GM10847 (cell line): ENCODE measurements around the gene CRYGA.
"Not testable (repeated sequence)": the region's sequence is repeated elsewhere in the genome, so short reads cannot be mapped to it uniquely, and the experiment has no call there.

Experiments
- POLR2A ChIP-seq: IDR thresholded peaks from 2 replicates; pipeline ENCODE4 v1.6.1; 2011; ENCODE audit not compliant: insufficient read length; ENCODE audit errors: extremely low read depth

CRYGA gene

DNA sequence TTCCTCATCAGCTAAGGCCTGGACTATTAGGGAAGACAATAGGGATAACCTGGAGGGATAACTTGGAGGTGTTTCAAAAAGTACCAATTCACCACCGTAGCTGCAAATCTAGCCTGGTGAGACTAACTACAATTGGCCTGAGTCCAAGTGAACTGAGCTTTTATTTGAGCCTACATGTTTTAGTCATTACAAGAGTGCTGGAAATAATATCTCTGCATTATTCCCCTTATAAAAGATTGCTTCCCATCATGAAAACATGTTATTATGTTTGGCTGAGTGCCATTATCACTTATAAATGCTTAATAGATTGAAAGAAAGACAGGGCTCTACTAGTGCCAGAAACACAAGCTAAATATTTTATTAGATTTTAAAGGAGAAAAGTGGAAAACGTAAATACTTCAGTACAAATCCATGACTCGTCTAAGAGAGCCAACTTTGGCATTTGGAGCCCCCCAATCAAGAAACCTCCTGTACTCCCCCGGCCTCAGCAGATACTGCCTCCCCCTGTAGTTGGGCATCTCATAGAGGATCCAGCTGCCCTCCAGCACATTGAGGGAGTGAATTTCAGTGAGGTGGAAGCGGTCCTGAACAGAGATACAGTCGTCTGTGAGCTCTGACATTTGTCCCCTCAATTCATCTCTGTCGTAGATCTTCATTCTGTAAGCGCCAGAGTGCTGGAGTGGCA is 21.0 kb downstream of the CRYGA start:
- TF ChIP-seq POLR2A, result no peak

DNA sequence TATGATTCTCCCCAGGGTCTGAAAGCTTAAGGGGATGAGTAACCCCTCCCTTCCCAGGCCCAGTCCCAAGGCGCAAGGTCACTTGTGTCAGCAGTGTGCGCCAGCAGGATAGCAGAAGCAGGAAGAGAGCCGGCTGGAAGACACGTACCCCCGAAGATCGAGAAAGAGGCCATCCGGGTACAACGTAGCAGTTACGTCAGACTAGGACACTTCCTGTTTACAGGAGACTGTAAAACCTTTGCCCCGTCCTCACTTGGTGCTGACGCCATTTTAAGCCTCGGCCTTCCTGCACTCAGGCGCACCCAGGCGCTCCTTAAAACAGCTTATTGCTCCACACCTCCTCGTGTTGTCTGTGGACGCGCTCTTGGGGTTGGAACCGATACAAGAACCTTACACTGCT is 23.9 kb downstream of the CRYGA start:
- no peak for TF ChIP-seq POLR2A

DNA sequence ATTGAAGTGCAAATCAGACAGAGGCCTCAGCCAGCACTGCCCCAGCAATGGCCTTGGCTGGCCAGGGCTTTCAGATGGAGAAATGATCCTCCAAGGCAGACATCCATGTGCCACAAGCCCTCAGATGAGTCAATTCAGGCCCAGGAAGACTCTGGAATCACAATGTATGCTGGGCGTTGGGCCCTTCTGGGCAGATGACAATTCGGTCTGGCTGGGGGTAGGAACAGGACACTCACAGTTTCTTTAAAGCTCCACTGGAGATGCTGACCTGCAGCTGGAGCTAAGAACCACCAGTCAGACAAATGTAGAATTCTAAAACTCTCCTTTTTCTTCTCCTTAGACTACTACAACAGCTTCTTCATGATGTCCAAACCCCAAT is 26.7 kb downstream of the CRYGA start:
- no peak for TF ChIP-seq POLR2A

DNA sequence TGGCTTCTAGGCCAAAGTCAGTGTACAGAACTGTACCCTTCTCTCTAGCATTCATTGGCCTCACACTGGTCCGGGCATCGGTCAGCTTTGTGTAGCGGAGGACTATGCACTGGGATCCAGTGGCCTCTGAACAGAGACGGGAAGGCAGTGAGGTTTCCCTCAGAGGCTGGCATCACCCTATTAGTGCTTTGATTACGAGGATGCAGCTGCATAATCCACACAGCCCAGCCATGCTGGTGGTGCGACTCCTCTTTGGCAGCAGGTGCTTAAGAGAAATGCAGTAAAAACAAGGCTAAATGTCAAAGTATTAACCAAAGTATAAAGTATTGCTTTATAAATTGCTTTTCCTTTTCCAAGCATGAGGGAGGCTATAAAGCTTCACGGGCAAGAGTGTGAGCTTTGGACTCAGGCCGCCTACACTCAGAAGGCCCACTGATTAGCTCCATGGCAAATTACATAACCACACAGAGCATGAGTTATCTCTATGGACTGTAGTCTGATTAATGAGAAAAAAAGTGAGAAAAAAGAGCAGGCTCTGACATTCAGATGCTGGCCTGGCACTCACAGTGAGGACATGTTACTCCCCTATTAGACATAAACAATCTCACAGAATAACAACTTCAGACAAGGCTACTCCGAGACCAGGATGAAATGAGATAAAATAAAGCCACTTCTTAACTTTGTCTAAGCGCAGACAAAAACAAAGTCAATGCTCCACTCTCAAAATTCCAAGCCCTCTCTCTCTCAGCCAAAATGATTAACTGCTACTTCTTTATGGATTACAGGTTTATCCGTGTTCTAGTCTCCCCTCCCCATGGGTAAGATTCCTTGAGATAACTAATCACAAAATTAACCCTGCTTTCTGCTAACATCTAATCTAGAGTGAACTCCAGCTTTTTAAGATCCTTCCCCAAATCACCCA is 27.3 kb downstream of the CRYGA start:
- TF ChIP-seq POLR2A, result no peak

DNA sequence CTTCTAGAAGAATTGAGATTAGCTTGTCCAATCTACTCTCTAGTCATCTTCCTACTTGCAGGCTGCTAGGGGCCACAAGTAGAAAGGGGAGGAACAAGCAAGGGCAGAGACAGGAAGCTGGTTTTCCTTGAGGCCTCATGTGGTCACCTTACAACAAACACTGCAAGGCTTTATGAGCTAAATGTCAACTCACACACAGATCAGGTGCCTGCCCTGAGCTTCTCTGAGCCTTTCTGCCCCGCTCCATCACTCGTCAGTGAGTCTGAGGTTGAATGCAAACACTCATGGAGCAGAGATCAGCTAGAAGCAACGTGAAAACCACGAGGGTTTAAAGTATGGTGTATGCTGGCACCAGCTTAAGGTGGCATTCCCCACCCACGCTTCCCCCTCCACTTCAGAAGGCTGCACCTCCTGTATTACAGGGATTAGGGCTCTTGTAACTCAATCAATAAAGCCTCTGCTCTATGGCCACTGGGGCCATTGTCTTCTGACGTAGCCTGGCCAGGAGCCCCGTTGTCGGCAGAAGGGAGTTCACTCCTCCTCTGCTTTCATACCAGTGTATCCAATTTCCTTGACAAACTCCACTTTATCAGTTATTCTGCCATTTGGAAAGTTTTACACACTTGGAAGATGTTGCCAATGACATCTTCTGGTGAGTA is 28.3 kb downstream of the CRYGA start:
- TF ChIP-seq POLR2A, result no peak

DNA sequence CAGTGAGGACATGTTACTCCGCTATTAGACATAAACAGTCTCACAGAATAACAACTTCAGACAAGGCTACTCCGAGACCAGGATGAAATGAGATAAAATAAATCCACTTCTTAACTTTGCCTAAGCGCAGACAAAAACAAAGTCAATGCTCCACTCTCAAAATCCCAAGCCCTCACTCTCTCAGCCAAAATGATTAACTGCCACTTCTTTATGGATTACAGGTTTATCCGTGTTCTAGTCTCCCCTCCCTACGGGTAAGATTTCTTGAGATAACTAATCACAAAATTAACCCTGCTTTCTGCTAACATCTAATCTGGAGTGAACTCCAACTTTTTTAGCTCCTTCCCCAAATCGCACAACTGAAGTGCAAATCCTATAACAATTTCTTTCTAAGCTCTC is 32.7 kb downstream of the CRYGA start:
- TF ChIP-seq POLR2A, result no peak

DNA sequence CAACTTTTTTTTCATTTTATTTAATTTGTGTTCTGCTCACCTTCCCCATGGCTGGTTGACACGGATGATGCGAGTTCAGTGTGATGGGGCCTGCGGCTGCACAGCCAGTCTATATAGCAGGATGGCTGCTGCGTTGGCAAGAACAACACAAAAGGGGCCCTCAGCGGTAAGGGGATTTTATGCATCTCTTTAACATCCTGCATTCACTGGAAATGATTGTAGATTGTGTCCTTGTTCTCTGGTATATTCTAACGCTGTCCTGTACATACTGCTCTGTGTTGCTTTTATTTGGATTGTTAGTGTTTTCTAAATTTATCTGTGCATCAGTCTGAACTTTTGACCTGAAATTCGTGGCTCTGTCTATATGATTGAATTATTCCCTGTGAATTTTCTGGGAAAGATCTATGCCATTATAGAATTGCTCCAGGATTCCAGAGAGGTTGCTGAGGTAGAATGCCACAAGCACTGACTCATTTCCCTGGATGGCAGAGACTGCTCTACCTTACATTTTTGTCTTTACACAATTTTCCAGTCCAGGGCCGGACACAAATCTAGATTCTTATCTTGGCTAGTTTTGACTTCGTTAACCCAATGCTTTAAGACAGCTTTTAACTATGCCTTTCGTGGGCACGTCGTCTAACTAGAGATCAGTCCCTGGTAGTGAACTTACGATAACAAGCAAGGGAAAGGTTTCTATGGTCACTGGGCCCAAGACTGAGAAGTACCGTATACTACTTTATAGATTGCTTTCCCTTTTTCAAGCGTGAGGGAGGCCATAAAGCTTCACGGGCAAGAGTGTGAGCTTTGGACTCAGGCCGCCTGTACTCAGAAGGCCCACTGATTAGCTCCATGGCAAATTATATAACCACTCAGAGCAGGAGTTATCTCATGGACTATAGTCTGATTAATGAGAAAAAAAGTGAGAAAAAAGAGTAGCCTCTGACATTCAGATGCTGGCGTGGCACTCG is 33.4 kb downstream of the CRYGA start, which contains the start of gene CRYGC:
Gene CRYGC, minus strand, starts transcription at position 85 of the 968 bp plus-strand sequence. Its CDS starts 36 bp downstream, at position 49.
- TF ChIP-seq POLR2A, result no peak

DNA sequence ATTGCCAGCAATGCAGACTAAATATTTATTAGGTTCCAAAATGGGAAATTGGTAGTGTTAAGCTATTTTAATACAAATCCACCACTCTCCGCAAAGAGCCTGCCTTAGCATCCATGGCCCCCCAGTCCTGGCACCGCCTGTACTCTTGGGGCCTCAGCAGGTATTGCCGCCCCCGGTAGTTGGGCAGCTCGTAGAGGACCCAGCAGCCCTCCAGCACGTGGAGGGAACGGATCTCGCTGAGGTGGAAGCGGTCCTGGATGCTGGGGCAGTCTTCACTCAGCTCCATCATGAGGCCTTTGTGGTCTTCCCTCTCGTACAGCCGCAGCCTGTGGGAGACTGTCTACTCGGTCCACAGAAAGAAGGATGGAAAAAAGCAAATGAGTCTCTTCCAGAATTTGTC is 35.3 kb downstream of the CRYGA start:
- no peak for TF ChIP-seq POLR2A

DNA sequence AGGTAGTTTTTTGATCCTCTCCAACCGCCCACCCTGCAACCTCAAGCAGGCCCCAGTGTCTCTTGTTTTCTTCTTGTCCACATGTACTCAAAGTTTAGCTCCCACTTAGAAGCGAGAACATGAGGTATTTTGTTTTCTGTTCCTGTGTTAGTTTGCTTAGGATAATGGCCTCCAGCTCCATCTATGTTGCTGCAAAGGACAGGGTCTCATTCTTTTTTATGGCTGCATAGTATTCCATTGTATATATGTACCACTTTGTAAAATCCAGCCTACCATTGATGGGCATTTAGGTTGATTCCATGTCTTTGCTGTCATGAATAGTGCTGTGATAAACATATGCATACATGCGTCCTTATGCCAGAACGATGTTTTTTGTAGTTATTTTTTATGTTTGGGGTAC is 36.3 kb downstream of the CRYGA start:
- TF ChIP-seq POLR2A, result no peak

DNA sequence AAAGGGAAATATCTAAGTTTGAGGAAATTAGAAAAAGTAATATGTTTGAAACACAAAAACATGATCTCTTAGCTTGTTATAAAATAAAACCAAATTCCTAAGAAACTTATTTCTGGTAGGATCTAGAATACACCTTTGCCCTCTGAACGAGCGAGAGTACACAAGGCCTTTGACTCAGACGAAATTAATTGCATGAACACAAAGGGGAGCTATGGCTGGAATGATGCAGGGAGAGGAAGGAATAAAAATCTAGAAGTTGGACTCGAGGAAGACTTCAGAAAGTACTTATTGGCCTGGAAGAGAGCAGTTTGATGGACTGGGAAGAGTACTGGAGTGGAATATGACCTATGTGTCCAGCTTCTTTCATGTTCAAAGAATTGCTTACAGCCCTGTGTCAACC is 38.1 kb downstream of the CRYGA start:
- no peak for TF ChIP-seq POLR2A

DNA sequence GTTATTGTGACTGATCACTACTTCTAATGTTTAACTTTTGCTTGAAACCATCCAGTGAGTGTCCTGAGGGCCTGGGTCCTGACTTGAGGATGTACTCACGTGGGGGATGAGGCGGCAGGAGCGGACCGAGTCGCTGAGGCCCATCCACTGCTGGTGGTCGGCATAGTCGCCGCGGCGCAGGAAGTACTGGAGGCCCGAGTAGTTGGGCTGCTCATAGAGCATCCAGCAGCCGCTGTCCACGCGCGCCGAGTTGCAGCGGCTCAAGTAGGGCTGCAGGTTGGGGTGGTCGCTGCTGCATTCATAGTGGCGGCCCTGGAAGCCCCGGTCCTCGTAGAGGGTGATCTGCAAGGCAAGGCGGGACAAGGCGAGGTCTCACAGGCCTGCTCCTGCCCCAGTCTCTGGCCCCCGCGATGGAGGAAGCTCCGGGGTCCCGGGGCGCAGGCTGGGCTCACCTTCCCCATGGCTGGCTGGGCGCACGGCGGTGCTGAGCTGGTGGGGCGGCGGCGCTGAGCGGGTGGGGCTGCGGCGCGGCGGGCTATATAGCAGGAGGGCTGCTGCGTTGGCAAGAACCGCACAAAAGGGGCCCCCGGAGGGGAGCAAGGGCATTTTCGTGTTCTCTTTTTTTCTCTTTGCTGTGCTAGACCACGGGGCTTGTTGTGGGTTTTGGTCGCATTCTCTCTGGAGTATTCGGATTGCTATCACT is 39.2 kb downstream of the CRYGA start, which contains the start of gene CRYGD:
Gene CRYGD, minus strand, starts transcription at position 512 of the 703 bp plus-strand sequence. Its CDS starts 51 bp downstream, at position 461.
- TF ChIP-seq POLR2A, result not testable (repeated sequence)

DNA sequence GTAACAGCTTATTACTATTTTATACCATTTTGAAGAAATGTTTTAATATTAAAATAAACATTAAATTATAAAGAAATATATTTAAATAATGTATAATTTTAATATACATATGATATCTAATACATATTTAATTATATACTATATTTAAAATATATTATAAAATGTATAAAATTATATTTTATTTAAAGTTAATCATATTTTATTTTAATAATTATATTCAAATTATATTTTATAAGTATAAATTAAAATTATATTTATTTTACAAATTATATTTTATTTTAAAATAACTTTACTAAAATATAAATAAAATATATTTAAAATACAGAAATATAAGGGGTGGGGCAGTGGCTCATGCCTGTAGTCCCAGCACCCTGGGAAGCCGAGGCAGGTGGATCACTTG is 41.1 kb downstream of the CRYGA start:
- TF ChIP-seq POLR2A, result no peak

DNA sequence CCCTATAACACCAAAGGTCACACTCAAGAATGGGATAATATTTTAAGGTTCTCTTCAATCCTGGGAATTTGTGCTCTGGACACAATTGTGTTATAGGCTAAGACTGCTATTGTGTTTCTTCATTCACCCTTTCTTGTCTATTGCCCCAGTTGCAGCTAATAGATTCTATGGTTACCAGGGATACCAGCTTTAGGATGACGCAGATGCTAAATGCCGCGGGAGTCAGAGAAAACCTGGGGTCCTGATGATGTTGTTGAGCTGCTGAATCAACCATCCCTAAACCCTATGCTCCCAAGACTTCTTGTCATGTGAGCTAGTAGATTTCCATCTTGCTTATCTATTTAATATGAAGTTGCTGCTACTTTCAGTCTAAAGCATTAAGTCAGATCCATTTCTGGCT is 44.5 kb downstream of the CRYGA start:
- TF ChIP-seq POLR2A, result no peak

DNA sequence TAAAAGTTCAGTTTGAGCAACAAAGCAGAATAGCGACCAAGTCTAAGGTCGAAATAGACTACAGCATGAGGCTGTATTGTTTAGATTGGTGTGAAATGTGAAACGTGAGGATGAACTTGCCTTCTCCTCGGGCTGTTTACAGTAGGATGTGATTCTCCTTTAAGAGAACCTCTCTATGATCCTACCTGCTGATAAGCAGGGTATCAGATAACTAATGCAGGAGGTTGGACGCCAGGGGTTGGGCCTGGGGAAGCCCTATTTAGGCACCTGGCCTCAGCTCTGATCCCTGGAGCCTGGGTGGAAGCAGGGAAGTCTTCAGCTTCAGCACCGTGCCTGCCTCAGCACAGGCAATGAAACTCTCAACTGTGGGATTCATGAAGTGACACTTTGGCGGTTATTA is 50.4 kb downstream of the CRYGA start:
- no peak for TF ChIP-seq POLR2A
